GM18858 (cell line): ENCODE data around the gene GRID2IP.
"Not testable (repeated sequence)": the region's sequence is repeated elsewhere in the genome, so short reads cannot be mapped to it uniquely, and the experiment has no call there.

ENCODE experiments used
- ATAC-seq: cut with Tn5 transposase; IDR thresholded peaks from one replicate; pipeline ENCODE4 v1.9.1; 2021; ENCODE audit not compliant: unreplicated experiment

Gene GRID2IP

GRCh38 chr7:6495597-6496262, 55.5 kb downstream of the GRID2IP start:
- no peak for ATAC-seq

- ATAC-seq: no peak
These were observed 56.9 kb downstream of the GRID2IP start for GRCh38 chr7:6494365-6494764.

GRCh38 chr7:6491194-6491593, 60.1 kb downstream of the GRID2IP start:
- no peak for ATAC-seq

GRCh38 chr7:6489612-6490011, 61.6 kb downstream of the GRID2IP start:
- ATAC-seq: no peak

- no peak for ATAC-seq
These were observed 64.1 kb downstream of the GRID2IP start for GRCh38 chr7:6487184-6487545.

GRCh38 chr7:6486438-6487183, 64.7 kb downstream of the GRID2IP start:
- ATAC-seq: no peak

GRCh38 chr7:6482743-6483119, 68.5 kb downstream of the GRID2IP start:
- ATAC-seq: no peak

- no peak for ATAC-seq
These were observed 69.0 kb downstream of the GRID2IP start for GRCh38 chr7:6482307-6482706.

GRCh38 chr7:6481445-6481844, 69.8 kb downstream of the GRID2IP start:
- ATAC-seq: no peak

- no peak for ATAC-seq
These were observed 71.0 kb downstream of the GRID2IP start for GRCh38 chr7:6480323-6480660.

- ATAC-seq: no peak
These were observed 72.2 kb downstream of the GRID2IP start for GRCh38 chr7:6479067-6479466.

GRCh38 chr7:6478186-6478585, 73.1 kb downstream of the GRID2IP start:
- ATAC-seq: no peak

GRCh38 chr7:6477318-6477660, 74.0 kb downstream of the GRID2IP start:
- no peak for ATAC-seq

GRCh38 chr7:6476596-6477317, 74.5 kb downstream of the GRID2IP start:
- no peak for ATAC-seq

- no peak for ATAC-seq
These were observed 75.7 kb downstream of the GRID2IP start for GRCh38 chr7:6475433-6476186.

GRCh38 chr7:6465862-6466261, 85.4 kb downstream of the GRID2IP start:
- ATAC-seq: no peak

- not testable (repeated sequence) for ATAC-seq
These were observed 87.7 kb downstream of the GRID2IP start for GRCh38 chr7:6463609-6464008.

- ATAC-seq: no peak
These were observed 89.2 kb downstream of the GRID2IP start for GRCh38 chr7:6461946-6462550.

GRCh38 chr7:6460990-6461584, 90.2 kb downstream of the GRID2IP start:
- no peak for ATAC-seq

- ATAC-seq: no peak
These were observed 91.0 kb downstream of the GRID2IP start for GRCh38 chr7:6460303-6460702.

- not testable (repeated sequence) for ATAC-seq
These were observed 92.6 kb downstream of the GRID2IP start for GRCh38 chr7:6458676-6459075.
